BE2C (cell line): ENCODE measurements around the gene PLAC9.

Experiments used
- DNase-seq: peaks from one replicate; pipeline ENCODE4 v3.0.0-alpha.2; 2020
- H3K27me3 ChIP-seq: fragments of 250-450 bp; sonication (Bioruptor Pico); 2 replicates; pipeline ENCODE4 v1.5.1; 2020; ENCODE audit warnings: mild to moderate bottlenecking
- H3K36me3 ChIP-seq: fragments of 250-450 bp; sonication (Bioruptor Pico); 2 replicates; pipeline ENCODE4 v1.5.1; 2020; ENCODE audit warnings: mild to moderate bottlenecking
- H3K4me1 ChIP-seq: fragments of 250-450 bp; sonication (Bioruptor Pico); 2 replicates; pipeline ENCODE4 v1.5.1; 2020
- H3K4me3 ChIP-seq: 2 replicates; pipeline ENCODE4 v1.5.1; 2011; ENCODE audit warnings: low read depth, low read length
- H3K9me3 ChIP-seq: fragments of 250-450 bp; sonication (Bioruptor Pico); 2 replicates; pipeline ENCODE4 v1.5.1; 2020
- TF ChIP-seq, protein P1 (sequence below): IDR thresholded peaks from 2 replicates; pipeline ENCODE4 v1.5.1; 2012; ENCODE audit warnings: mild to moderate bottlenecking, low read depth, low read length

The PLAC9 gene

DNA sequence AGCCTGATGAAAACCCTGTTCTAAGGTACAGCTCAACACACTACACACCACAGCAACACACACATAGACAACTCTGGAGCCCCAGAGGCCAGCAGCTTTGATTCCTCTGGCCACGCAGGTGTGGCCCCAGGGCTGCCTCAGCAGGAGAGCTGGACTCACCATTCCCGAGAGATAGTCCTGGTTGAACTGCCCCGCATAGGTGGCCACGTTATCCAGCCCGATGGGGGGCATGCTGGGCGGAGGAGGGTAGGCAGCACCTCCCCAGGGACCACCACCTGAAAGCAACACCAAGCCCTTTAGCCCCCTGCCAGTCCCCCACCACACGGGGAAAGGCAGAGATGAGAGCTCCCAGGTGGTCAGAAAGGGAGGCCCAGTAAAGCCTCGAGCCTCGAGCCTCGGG lies 38.1 kb downstream of the PLAC9 start:
- peaks cover 5% of the 10 kb centered on the region; the same call in 1 of the 2 replicates for H3K4me1 ChIP-seq
- H3K4me3 ChIP-seq = no peak overlapping the region
- TF ChIP-seq, protein P1, sequence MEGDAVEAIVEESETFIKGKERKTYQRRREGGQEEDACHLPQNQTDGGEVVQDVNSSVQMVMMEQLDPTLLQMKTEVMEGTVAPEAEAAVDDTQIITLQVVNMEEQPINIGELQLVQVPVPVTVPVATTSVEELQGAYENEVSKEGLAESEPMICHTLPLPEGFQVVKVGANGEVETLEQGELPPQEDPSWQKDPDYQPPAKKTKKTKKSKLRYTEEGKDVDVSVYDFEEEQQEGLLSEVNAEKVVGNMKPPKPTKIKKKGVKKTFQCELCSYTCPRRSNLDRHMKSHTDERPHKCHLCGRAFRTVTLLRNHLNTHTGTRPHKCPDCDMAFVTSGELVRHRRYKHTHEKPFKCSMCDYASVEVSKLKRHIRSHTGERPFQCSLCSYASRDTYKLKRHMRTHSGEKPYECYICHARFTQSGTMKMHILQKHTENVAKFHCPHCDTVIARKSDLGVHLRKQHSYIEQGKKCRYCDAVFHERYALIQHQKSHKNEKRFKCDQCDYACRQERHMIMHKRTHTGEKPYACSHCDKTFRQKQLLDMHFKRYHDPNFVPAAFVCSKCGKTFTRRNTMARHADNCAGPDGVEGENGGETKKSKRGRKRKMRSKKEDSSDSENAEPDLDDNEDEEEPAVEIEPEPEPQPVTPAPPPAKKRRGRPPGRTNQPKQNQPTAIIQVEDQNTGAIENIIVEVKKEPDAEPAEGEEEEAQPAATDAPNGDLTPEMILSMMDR = no peak
- no peaks in the 10 kb centered on the region for H3K36me3 ChIP-seq
- no peak for DNase-seq
- H3K27me3 ChIP-seq = no peaks in the 10 kb centered on the region
- no peaks in the 10 kb centered on the region for H3K9me3 ChIP-seq

DNA sequence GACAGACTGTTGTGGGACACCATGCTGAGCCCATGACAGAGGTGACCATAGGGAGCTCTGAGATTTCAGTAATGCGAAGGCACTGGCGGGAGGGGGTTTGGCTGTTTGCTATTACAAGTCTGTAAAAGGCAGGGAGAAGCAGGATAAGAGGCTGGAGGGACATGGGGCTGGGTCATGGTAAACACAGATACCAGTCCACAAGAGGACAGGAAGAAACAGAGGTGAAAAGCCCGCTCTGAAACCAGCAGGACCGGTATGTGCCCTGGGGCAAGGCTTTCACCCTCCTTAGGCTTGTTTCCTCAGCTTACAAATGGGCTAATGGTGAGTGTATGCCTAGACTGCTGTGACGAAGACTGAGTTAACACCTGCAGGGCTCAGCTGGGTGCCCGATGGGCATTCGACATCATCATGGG lies 38.7 kb downstream of the PLAC9 start:
- no peak overlapping the region for H3K4me3 ChIP-seq
- H3K9me3 ChIP-seq = no peaks in the 10 kb centered on the region
- H3K4me1 ChIP-seq = peaks cover 5% of the 10 kb centered on the region; the same call in 1 of the 2 replicates
- TF ChIP-seq, protein P1 = no peak
- H3K36me3 ChIP-seq = no peaks in the 10 kb centered on the region
- DNase-seq = no peak
- H3K27me3 ChIP-seq = no peaks in the 10 kb centered on the region

DNA sequence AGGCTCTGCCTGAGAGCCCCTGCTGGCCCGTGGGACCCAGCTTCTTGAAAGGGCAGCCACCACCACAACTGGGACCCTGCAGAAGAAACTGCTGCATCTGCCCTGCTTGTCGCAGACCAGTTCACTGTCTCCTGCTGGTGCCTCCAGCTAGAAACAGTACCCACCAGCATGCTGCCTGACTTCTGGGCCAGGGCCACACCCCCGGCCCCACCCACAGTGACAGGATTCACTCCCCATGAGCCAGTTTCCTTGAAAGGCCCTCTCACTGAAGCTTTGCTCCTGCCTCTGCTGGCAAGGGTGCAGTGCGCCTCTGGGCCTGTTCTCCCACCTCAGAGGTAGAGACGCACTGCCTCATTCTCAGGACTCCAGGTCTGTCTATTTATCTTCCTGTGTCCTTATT lies 40.4 kb downstream of the PLAC9 start:
- peaks cover under 1% of the 10 kb centered on the region; the same call in 1 of the 2 replicates for H3K4me1 ChIP-seq

DNA sequence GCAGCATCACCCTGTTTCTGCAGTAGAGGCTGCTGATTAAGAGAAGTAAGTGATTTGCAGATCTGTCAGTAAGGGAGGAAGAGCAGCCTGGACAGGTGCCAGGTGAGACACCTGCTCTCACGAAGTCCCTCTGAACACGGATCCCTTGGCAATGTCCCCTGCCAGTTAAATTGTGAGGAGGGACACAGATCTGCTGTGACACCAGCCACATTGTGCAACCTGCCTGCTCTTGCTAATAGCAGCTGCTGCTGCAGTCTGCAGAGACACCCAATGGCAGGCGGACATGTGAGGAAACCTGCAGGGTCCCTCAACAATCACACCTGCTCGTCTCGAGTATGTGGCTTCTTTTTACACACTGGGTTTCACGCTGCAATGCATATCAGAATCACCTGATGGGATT lies 40.9 kb downstream of the PLAC9 start:
- TF ChIP-seq, protein P1 = no peak
- H3K27me3 ChIP-seq = no peaks in the 10 kb centered on the region
- H3K4me1 ChIP-seq = no peaks in the 10 kb centered on the region
- no peak overlapping the region for H3K4me3 ChIP-seq
- H3K36me3 ChIP-seq = no peaks in the 10 kb centered on the region
- no peaks in the 10 kb centered on the region for H3K9me3 ChIP-seq
- no peak for DNase-seq

More for the DNA sequence above, 40.4 kb downstream of the PLAC9 start:
- H3K27me3 ChIP-seq = no peaks in the 10 kb centered on the region
- H3K9me3 ChIP-seq = no peaks in the 10 kb centered on the region
- TF ChIP-seq, protein P1 = no peak
- no peaks in the 10 kb centered on the region for H3K36me3 ChIP-seq
- no peak for DNase-seq
- no peak overlapping the region for H3K4me3 ChIP-seq

DNA sequence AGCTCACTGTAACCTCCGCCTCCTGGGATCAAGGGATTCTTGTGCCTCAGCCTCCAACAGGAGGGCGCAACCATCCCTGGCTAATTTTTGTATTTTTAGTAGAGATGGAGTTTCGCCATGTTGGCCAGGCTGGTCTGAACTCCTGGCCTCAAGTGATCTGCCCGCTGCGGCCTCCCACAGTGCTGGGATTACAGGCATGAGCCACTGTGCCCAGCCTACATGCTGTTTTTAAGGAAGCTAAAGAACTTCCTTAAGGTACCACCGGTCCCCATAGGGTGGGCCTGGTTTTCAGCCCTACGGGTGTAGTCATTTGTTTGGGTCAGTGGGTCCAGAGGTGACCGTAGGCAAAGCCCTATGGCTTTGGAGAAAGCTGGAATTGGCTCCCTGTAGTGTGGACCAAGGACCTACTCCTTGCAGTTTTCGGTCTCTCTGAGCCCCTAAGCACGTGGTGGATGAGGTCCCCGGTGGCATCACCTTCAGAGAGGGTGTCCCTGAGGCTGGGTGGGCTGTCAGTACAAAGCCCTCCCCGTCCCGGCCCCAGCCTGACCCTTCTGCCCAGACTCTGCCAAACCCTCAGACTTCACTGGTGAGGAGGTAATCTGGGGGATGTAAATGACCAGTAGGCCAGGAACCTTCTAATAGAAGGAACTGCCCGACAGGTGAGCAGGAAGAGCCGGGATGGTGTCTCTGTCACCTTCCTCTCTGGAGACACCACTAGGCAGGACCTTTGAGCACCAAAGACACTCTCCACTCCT lies 42.3 kb downstream of the PLAC9 start:
- Histone ChIP-seq H3K27me3 (no peaks in the 10 kb centered on the region), H3K36me3 (no peaks in the 10 kb centered on the region), H3K4me3 (no peak overlapping the region), H3K9me3 (no peaks in the 10 kb centered on the region), H3K4me1 (no peaks in the 10 kb centered on the region)
- TF ChIP-seq, protein P1 = no peak
- DNase-seq = no peak

DNA sequence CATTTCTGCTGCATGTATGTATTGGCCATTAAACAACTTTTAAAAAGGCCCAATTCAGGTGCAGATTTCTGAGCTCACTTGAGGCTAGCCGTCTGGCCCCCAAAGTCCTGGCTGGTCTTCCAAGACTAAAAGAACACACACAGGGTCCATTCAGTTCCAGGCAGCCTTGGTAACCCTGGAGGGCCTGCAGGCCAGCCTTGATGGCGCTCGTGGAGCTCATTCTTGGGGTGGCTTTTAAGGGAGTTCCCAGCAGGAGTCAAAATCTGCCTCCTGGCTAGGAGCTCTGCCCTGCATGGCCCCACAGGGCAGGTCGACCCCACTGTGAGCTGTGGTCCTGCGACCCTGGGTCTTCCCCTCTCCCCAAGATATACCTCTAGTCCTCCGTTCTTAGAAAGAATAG lies 44.0 kb downstream of the PLAC9 start:
- Histone ChIP-seq H3K9me3 (no peaks in the 10 kb centered on the region), H3K36me3 (no peaks in the 10 kb centered on the region), H3K4me3 (no peak overlapping the region), H3K4me1 (no peaks in the 10 kb centered on the region), H3K27me3 (no peaks in the 10 kb centered on the region)
- TF ChIP-seq, protein P1 = no peak
- DNase-seq = no peak
